K562 (cell line): Measurements from ENCODE around the gene WDR90. TPM values are rescaled to one million over a fixed set of nuclear protein-coding genes. Genes with fewer than 3 reads are reported as not detected.

Experiments used
- EGR1 ChIP-seq: fragments of 450-650 bp; conservative IDR thresholded peaks from 2 replicates; pipeline ENCODE4 v1.6.1; 2017; ENCODE audit warnings: mild to moderate bottlenecking
- ESRRA ChIP-seq: fragments of 450-650 bp; IDR thresholded peaks from 2 replicates; pipeline ENCODE4 v1.6.1; 2014; ENCODE audit warnings: low read depth, mild to moderate bottlenecking, moderate library complexity, borderline replicate concordance
- FOXA1 ChIP-seq: fragments of 450-650 bp; IDR thresholded peaks from 2 replicates; pipeline ENCODE4 v1.6.1; 2016; ENCODE audit warnings: mild to moderate bottlenecking, borderline replicate concordance
- HDAC1 ChIP-seq, 2 experiments: fragments of 450-650 bp; IDR thresholded peaks; 2 replicates each; pipeline ENCODE4 v1.6.1; 2016 to 2017; ENCODE audit warnings: inconsistent platforms in 1 of 2, mild to moderate bottlenecking in 1 of 2, moderate library complexity in 1 of 2
- HDAC2 ChIP-seq: fragments of 450-650 bp; IDR thresholded peaks from 2 replicates; pipeline ENCODE4 v1.6.1; 2016; ENCODE audit warnings: mild to moderate bottlenecking
- HNRNPH1 ChIP-seq: fragments of 200-400 bp; formaldehyde crosslinking; optimal IDR thresholded peaks from 2 replicates; pipeline ENCODE3; 2017; ENCODE audit warnings: low read depth, mild to moderate bottlenecking, low read length, moderate library complexity
- MBD2 ChIP-seq: sonication (generic); IDR thresholded peaks from 2 replicates; pipeline ENCODE4 v1.6.1; 2016; ENCODE audit warnings: low read depth, borderline replicate concordance
- MCM5 ChIP-seq: fragments of 450-650 bp; IDR thresholded peaks from 2 replicates; pipeline ENCODE4 v1.6.1; 2016; ENCODE audit warnings: low read depth
- MEF2D ChIP-seq: conservative IDR thresholded peaks from 2 replicates; pipeline ENCODE4 v1.6.1; 2016; ENCODE audit warnings: low read depth, missing genetic modification characterization, missing compliant biosample characterization
- NFE2 ChIP-seq: IDR thresholded peaks from 2 replicates; pipeline ENCODE4 v1.6.1; 2014; ENCODE audit warnings: antibody characterized with exemption, low read depth
- NR1H2 ChIP-seq: sonication (generic); formaldehyde crosslinking; IDR thresholded peaks from 2 replicates; pipeline ENCODE4 v1.4.0; 2020; ENCODE audit warnings: mild to moderate bottlenecking, missing genetic modification reagents
- RBM22 ChIP-seq: fragments of 200-400 bp; formaldehyde crosslinking; IDR thresholded peaks from 2 replicates; pipeline ENCODE4 v1.6.1; 2018; ENCODE audit warnings: low read length, low read depth; ENCODE audit not compliant: poor library complexity, severe bottlenecking
- RCOR1 ChIP-seq, 2 experiments: IDR thresholded peaks; 2 replicates each; pipeline ENCODE4 v1.6.1; 2012; ENCODE audit warnings: low read depth in 2 of 2, low read length in 2 of 2, borderline replicate concordance in 1 of 2, improper control_type of control experiment in 1 of 2
- SP2 ChIP-seq: IDR thresholded peaks from 2 replicates; pipeline ENCODE4 v1.6.1; 2011; ENCODE audit warnings: mild to moderate bottlenecking, low read depth, low read length, moderate library complexity; ENCODE audit not compliant: poor library complexity, severe bottlenecking; ENCODE audit errors: extremely low read depth
- ZBTB40 ChIP-seq, 2 experiments: fragments of 450-650 bp in 1 of 2; sonication (generic) in 1 of 2; formaldehyde crosslinking in 1 of 2; IDR thresholded peaks; 2 replicates each; pipeline versions ENCODE4 v1.7.1 to v1.9.0; 2016 to 2022; ENCODE audit warnings: inconsistent platforms in 1 of 2, mild to moderate bottlenecking in 1 of 2, missing genetic modification reagents in 1 of 2
- polyA plus RNA-seq, 8 experiments: library from polyadenylated mRNA; depleted of rRNA in 4 of 8; stranded (reverse) in 5 of 8; unstranded in 3 of 8; fragments of >200 nt; fragmentation: Nextera tagmentation in 2 of 8; fragmentation: Illumina TruSeq in 1 of 8; extraction: Ambion mirVana in 2 of 8; extraction: Trizol in 1 of 8; gene quantifications; 2 replicates each; pipeline versions ENCODE4 v1.2.1 to v1.2.3, GENCODE V29; 2011 to 2014; ENCODE audit warnings: inconsistent platforms in 1 of 8, missing spikeins in 1 of 8
- total RNA-seq, 7 experiments: library from RNA; depleted of rRNA in 6 of 7; stranded (reverse); fragments of >200 nt in 6 of 7; fragmentation: Illumina TruSeq in 2 of 7; extraction: Trizol in 2 of 7; gene quantifications; 2 replicates each; pipeline versions ENCODE4 v1.2.1 to v1.2.3, GENCODE V29; 2011 to 2021; ENCODE audit warnings: low replicate concordance in 1 of 7

WDR90 gene
- total and polyA plus RNA-seq, 9 of the 15 experiments (the other 6 are each of a cell fraction or from before 2014, with no cell fraction given): 0.44 to 12.6 (median 3.3) TPM

- TF ChIP-seq MBD2 (peak; percentile 93), MEF2D (tag) (peak; percentile 84), RCOR1 (IDR thresholded peaks at IDR 0.05; ENCODE audit: borderline replicate concordance in 1 of 2, low read depth in 2 of 2, low read length in 2 of 2) (peak in 1 of 2 experiments; percentile 99; a peak in 3 of 4 replicates), MCM5 (no peak), NR1H2 (CRISPR knock-in tag) (no peak), HNRNPH1 (no peak), FOXA1 (no peak), NFE2 (peak; percentile 87), ZBTB40 (IDR thresholded peaks at IDR 0.05) (peak; percentile 83), ZBTB40 (CRISPR knock-in tag; IDR thresholded peaks at IDR 0.05) (peak; percentile 28; the same call in 1 of the 2 replicates), RBM22 (peak; percentile 100), HDAC2 (peak; percentile 52; the same call in 1 of the 2 replicates), SP2 (no peak), HDAC1 (IDR thresholded peaks at IDR 0.05) (0 out of 4 replicates have a peak, but pooled peaks of 1 of the 2 experiments have one; percentile 30), ESRRA (no peak), EGR1 (peak; percentile 37; the same call in 1 of the 2 replicates)
Measured at GRCh38 chr16:709566-710499, 60.7 kb downstream of the WDR90 start (continued).
